ENCODE measurements around the gene TRMT44.

Gene TRMT44

DNA sequence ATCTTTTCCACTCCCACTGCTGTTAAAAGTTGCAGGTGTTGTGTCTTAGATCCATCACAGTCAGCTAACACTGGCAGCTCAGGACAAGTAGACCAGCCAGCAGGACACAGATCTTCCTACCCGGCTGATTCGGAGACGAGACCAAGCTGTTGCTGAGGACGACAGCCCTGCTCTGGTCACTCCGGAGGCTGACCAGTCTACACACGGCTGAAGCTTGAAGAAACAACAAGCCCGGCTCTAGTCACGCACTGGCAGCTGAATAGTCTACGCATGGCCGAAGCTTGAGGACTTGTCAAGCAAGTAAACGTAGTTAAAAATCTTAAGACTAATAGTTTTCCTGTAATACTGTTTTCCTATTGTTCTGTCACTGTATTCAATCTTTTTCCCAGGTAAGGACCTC, 1.8 kb upstream of the TRMT44 start:
- DNase-seq: no peak

GRCh38 chr4:8439168-8439567, 1.4 kb upstream of the TRMT44 start:
- DNase-seq: no peak

DNA sequence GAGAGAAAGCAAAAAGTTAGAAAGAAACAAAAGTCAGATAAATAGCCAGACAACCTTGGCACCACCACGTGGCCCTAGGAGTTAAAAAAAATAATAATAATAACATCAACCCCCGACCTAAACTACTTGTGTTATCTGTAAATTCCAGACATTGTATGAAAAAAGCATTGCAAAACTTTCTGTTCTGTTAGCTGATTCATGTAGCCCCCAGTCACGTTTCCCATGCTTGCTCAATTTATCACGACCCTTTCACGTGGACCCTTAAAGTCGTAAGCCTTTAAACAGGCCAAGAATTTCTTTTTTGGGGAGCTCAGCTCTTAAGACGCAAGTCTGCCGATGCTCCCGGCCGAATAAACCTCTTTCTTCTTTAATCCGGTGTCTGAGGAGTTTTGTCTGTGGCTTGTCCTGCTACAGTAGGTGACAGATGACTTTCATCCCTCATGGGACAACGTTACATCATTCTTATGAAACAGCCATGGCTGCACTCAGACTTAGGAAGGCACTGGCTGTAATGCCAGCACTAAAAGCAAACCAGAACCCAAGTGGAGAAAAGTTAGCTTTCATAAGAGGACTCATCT, 574 bp upstream of the TRMT44 start:
- peak; percentile 44 for DNase-seq

DNA sequence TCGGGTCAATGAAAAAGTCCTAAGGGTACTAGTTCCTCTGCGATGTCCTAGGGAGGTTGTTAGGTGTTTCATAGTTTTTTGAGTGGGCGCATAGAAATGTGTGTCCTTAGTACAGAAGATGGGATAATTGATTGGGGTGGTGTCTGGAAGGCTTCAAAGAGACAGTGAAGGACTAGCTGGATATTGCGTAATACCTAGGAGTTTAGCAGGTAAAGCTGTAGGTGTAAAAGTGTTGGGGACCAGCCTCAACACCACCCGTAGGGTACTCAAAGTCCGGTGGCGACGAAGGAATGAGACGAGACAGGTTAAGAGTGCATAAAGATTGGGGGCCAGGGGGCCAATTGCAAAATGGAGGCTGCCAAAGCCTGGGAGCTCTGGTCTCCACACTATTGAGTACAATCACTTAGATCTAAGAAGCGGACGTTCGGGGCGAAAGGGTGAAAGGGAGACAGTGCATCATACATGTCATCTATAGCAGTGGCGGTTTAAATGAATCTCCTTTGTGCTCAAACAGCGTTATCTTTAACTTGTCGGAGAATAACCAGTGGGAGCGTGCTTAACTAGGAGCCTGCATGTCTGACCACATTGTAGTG, 1.0 kb downstream of the TRMT44 start:
- DNase-seq: no peak

DNA sequence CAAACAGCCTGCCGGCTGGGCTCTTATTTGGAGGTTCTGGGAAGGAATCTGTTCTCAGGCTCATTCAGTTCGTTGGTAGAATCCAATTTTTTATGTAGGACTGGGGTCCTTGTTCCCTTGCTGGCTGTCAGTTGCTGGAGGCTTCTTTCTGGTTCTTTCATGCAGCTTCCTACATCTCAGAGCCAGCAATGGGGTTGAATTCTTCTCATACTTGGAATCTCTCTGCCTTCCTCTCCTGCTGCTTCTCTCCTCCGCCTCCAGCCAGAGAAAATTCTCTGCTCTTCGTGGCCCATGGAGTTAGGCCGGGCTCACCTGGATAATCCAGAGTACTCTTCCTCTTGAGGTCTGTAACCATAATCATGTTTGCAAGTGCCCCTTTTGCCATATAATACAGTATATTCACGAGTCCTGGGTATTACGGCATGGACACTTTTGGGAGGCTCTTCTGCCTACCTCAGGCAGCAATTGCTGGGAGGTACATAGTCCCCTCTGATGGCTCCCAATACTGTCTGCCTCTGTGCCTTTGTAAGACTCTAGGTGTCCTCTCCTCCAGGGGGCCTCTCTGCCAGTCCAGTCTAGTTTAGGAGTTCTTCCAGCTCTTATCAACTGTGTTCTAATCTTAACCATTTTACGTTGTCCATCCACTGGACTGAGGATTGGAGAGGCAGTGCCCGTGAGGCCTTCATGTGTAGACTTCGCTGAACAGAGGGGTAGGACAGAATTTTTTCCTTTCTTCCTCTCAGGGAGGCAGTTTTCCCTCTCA, 2.2 kb downstream of the TRMT44 start:
- DNase-seq: no peak

- no peak for DNase-seq
These were observed 3.2 kb downstream of the TRMT44 start for GRCh38 chr4:8443801-8444200.

DNA sequence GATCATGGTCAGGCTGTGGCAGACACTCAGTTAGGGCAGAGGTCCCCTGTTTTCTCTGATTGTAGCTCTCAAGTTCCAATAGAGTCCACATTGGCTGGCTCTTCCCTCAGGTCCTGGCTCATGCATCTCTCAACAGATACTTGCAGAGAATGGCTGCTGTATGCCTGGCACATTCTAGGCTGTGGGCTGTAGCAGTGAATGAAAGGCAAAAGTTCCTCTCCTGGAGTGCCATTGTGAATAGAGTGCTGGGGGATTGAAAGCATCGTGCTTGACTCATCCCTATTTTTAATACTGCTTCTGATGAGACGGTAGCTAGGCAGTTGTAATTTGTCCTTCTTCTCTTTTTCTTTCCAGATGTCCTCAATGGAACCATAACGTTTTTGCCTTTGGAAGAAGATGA, 5.5 kb downstream of the TRMT44 start:
- DNase-seq: no peak

- DNase-seq: no peak
These were observed 11.0 kb downstream of the TRMT44 start for GRCh38 chr4:8451440-8452182.

DNA sequence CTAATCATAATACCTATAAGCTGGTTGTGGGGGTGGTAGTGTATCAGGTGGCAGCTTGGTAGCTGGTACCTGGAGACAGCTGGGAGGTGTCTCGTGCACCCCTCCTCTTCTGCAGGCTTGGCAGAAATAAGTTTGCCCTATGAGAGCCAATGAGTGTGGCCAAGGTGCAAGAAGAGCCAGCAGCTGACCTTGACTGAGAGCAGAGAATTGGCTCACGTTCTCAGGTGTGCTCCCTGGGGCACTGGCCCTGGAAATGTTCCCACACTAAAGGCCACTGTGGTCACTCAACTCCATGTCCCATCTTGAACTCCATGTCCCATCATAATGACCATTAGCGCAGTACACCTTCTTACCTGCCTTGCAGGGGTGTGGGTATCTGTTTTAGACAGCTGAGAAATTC, 13.4 kb downstream of the TRMT44 start:
- DNase-seq: no peak

GRCh38 chr4:8457646-8458252, 17.2 kb downstream of the TRMT44 start:
- DNase-seq: no peak

GRCh38 chr4:8459867-8460445, 19.4 kb downstream of the TRMT44 start:
- DNase-seq: no peak

DNA sequence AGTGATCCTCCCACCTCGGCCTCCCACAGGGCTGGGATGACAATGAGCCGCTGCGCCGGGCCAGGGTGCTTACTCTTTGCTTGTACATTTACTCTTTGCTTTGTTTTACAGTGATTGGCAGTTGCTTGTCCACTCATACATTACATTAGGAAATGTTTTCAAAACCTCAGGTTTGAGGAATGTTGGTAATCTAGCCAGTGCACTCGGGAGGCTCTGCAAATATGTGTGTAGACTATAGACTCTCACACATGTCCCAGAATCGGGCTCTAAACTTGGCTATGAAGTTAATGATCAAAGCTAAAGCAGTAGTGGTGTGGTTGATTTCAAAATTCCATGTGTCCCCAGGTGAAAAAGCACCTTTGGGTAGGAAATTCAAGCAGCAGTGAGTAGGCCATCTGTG, 20.5 kb downstream of the TRMT44 start:
- DNase-seq: no peak

GRCh38 chr4:8461616-8462015, 21.0 kb downstream of the TRMT44 start:
- DNase-seq: no peak

- DNase-seq: no peak
These were observed 23.2 kb downstream of the TRMT44 start for GRCh38 chr4:8463811-8464210.

GRCh38 chr4:8464381-8464780, 23.8 kb downstream of the TRMT44 start:
- no peak for DNase-seq

GRCh38 chr4:8465615-8466611, 25.3 kb downstream of the TRMT44 start:
- DNase-seq: no peak

DNA sequence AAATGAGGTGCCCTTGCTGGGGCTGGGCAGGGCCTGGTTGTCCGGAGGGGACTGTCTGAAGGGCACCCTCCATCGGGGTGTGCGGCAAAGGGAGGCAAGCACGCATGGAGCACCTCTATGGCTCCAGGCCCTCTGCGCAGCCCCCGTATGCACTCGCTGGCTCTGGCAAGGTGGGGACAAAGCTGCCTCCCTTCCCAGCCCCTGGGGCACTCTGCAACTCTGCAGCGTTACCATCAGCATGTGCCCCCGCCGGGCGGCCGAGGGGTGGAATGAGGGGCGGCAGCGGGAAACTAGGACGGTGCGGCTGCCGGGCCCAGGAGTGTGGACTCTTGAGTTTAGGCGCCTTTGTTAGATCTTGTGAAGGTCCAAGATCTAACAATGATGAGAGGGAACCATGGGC, 26.4 kb downstream of the TRMT44 start:
- no peak for DNase-seq

DNA sequence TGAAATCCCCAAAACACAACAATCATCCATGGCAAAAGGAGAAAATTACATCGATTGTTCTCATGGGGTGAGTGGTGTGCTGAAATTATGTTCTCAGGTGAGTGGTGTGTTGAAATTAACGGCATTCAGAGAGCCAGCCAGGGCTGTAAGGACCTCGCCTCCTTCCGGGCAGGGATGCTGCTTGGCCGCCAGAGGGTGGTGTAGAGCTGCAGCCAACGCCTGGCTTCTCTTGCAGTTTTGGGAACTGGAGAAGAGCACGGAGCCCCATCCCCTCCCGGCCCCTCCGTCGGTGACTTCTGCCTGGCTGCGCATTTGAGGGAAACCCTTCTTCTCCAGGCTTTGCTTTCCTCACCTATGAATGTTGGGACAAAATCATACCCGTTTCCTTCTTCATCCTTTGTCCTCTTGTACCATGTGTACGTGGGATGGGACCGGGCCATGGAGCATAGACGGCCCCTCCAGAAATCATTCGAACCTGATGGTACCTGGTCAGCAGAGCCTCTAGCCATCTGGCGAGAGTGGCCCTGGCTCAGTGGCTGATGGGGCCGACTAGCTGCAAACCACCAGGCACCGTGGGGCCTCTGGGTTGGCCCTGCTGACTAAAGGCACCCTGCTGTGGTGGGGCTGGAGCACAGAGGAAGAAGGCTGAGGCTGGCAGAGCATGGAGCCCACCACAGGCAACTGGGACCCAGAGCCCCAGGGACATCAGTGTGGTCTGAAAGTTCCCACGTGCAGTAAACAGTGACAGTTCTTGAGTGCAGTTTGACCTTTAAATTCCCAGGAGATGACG, 28.4 kb downstream of the TRMT44 start:
- DNase-seq: peak; percentile 36

GRCh38 chr4:8469550-8469949, 29.0 kb downstream of the TRMT44 start:
- DNase-seq: no peak

- no peak for DNase-seq
These were observed 30.0 kb downstream of the TRMT44 start for GRCh38 chr4:8470451-8471024.
